ENCODE measurements around the gene DPEP3.

Gene DPEP3

GRCh38 chr16:67966549-67967182 lies 13.6 kb downstream of the DPEP3 start:
- DNase-seq: no peak

GRCh38 chr16:67965668-67966548 lies 14.4 kb downstream of the DPEP3 start:
- no peak for DNase-seq

- no peak for DNase-seq
Measured at GRCh38 chr16:67964477-67965131, 15.7 kb downstream of the DPEP3 start.

- DNase-seq: no peak
Measured at GRCh38 chr16:67963662-67964321, 16.5 kb downstream of the DPEP3 start.

GRCh38 chr16:67963292-67963661 lies 17.0 kb downstream of the DPEP3 start:
- no peak for DNase-seq

- DNase-seq: no peak
Measured at GRCh38 chr16:67962135-67962534, 18.2 kb downstream of the DPEP3 start.

GRCh38 chr16:67961551-67961957 lies 18.7 kb downstream of the DPEP3 start:
- DNase-seq: no peak

GRCh38 chr16:67959536-67960329 lies 20.6 kb downstream of the DPEP3 start:
- no peak for DNase-seq

- DNase-seq: no peak
Measured at GRCh38 chr16:67957622-67958021, 22.7 kb downstream of the DPEP3 start.

- no peak for DNase-seq
Measured at GRCh38 chr16:67954421-67955196, 25.7 kb downstream of the DPEP3 start.

- no peak for DNase-seq
Measured at GRCh38 chr16:67953641-67954375, 26.5 kb downstream of the DPEP3 start.

GRCh38 chr16:67951485-67951884 lies 28.8 kb downstream of the DPEP3 start:
- peak in 1 of 2 experiments; percentile 32 for DNase-seq

- no peak for DNase-seq
Measured at GRCh38 chr16:67950335-67950843, 29.9 kb downstream of the DPEP3 start.

GRCh38 chr16:67949645-67950044 lies 30.7 kb downstream of the DPEP3 start:
- no peak for DNase-seq

- DNase-seq: no peak
Measured at GRCh38 chr16:67948015-67948414, 32.3 kb downstream of the DPEP3 start.

GRCh38 chr16:67946966-67947558 lies 33.2 kb downstream of the DPEP3 start:
- no peak for DNase-seq

GRCh38 chr16:67946128-67946569 lies 34.1 kb downstream of the DPEP3 start:
- no peak for DNase-seq

GRCh38 chr16:67945392-67945933 lies 34.8 kb downstream of the DPEP3 start:
- no peak for DNase-seq

GRCh38 chr16:67944690-67945391 lies 35.5 kb downstream of the DPEP3 start:
- no peak for DNase-seq

All from cerebellar nuclear complex (tissue), 1 donor.